ENCODE measurements around the gene PVRIG.
"Not testable (repeated sequence)": the region's sequence is repeated elsewhere in the genome, so short reads cannot be mapped to it uniquely, and the experiment has no call there.

PVRIG gene

DNA sequence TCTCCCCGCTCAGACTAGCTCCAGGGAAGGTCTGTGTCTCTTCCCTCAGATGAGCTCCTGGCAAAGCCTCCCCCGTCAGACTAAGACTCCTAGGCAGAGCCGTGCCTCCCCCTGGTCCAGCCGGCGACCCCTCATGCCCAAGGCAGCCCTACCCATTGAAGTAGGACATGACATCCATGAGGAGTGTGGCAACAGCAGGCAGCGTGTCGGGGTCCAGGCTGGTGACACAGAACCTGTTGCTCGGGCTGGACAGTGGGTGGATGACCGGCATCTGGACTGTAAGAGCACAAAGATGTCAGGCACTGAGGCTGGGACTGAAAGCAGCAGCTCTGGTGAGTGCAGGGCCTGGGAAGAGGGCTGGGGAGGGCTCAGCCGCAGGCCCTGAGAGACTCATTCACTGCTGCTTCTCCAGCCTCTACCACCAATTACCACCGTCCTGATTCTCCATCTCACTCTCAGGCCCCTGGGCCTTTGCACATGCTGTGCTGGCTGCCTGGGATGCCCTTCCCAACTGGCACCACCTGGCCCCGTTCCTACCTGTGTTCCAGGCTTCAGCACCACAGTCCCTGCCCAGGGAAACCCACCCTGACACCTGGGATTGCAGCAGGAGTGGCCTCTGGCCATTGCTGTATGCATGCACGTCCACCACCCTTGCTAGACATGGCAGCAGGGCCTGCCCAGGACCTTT lies 2.8 kb downstream of the PVRIG start:
- H3K27ac ChIP-seq = peak overlapping the region in 8 of 21 experiments; percentile 48 to 95 (median 88)

DNA sequence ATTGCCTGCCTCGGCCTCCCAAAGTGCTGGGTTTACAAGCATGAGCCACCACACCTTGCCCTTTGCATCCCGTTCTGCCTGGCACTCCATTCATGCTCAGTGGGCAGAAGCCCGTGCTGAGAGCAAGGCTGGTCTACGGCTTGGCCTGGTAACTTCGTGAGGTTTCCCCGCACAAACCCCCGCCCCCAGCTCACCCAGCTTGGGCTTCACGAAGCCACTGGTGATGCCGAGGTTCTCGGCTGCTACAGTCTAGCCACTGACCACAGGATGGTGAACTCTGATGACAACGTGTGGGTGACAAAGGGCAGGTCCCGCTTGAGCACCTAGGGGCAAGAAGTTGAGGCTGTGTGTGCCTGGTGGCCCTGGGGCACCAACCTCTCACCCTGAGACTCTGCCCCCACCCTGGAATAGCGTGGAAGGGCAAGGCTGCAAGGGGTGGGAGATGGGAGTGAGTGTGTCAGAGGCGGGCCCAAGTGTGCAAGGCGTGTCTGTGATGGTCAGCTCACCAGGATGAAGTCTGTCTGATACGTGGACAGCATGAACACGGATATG lies 3.7 kb downstream of the PVRIG start:
- not testable (repeated sequence) for H3K4me3 ChIP-seq
- H3K27ac ChIP-seq = peak overlapping the region in 1 of 21 experiments; percentile 41

More for the DNA sequence above, 2.8 kb downstream of the PVRIG start:
- H3K4me3 ChIP-seq = peak overlapping the region in 1 of 7 experiments; percentile 39

DNA sequence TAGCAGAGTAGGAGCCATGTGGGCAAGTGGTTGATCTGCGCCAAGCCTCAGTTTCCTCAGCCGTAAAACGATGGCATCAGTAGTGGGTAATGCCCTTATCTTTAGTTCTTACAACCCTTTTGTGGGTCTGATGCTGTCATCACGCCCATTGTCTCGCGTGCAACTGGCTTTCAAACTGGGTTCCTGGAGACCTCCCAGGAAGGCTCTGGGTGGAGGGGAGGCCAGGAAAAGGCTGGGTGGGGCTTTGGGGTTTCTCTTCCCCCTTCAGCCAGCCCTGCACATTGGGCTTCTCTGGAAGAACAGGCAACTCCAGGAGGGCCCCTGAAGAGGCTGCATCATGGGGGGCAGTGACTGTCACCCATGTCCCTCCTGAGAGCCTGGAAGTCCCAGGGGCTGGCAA lies 5.1 kb downstream of the PVRIG start:
- not testable (repeated sequence) for H3K27ac ChIP-seq

DNA sequence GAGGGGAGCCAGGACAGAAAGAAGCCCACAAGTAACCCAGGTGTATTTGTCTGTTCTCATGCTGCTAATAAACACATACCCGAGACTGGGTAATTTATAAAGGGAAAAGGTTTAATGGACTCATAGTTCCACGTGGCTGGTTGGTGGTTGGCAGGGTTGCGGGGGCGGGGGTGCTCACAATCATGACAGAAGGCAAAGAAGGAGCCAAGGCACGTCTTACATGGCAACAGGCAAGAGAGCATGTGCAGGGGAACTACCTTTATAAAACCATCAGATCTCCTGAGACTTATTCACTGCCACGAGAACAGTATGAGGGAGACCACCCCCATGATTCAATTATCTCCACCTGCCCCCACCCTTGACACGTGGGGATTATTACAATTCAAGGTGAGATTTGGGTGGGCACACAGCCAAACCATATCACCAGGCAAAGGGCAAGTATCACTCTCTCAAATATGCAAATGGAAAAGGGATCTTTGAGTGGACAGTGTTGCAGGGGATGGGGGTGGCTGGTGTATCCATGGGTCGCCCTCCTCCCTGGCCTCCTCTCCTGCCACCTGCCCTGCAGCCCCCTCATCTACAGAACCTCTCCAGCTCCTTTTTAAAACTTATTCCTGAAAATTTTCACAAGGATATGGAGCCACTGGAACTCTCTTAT lies 15.0 kb downstream of the PVRIG start:
- H3K27ac ChIP-seq = not testable (repeated sequence)

More for the DNA sequence above, 5.1 kb downstream of the PVRIG start:
- not testable (repeated sequence) for H3K4me3 ChIP-seq

DNA sequence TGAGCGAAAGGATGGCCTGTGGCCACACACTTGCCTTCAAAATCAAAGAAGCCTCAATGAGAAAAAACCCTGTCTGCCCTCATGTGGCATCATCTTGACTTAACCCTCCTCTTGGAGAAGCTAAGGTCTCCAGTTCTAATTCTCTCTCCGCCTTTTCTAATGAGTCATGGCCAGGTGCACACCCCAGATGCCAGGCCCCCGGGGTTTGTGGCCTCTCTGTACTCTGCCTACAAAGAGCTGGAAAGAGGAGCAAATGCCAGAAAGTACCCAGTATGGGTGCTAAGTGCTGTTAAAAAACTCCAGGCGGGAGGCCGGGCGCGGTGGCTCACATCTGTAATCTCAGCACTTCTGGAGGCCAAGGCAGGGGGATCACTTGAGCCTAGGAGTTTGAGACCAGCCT lies 20.2 kb downstream of the PVRIG start:
- not testable (repeated sequence) for H3K27ac ChIP-seq, H3K4me3 ChIP-seq

More for the DNA sequence above, 15.0 kb downstream of the PVRIG start:
- not testable (repeated sequence) for H3K4me3 ChIP-seq

DNA sequence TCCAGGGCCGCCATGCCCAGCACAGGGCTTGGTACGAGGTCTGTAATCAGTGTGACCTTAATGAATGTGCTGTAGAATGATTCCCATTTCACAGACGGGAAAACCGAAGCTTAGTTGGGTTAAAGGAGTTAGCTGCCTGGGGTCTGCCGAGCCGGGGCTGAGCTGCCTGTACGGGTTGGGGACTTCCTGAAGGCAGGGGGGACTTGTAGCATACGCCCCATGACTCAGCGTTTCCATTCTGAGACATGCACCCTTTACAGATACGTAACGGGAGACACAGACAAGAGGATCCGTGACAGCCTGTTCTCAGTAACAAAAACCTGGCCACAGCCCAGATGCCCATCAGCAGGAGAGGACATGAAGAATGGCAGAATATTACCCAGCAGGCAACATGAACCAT lies 23.6 kb downstream of the PVRIG start:
- H3K4me3 ChIP-seq = not testable (repeated sequence)
- H3K27ac ChIP-seq = peak overlapping the region in 1 of 21 experiments; percentile 26

DNA sequence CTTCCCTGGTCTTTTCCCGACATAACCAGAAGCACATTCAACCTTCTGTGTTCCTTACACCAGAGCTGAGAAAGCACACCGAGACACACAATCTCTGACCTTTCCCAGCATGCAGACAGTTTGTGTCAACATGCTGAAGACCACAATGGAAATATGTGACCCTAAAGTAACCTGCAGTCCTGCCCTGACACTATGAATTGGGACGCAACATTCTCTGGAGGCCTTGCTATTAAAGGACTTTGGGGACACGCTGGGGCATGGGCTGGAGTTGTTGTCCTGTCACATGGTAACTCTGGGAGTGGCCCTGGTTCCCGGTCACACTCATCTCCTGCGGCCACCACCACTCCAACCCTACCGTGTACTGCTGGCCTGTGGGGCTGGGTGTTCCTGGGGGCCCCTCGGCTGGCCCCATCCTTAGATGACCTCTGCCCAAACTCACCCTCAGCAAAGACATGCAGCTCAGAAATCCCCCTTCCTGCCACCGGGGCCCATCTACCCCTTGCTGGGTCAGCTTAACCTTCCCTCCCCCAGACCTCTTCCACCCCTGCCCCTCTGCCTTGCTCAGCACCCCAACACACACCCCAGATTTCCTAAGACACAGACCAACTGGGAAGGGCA lies 25.3 kb downstream of the PVRIG start:
- not testable (repeated sequence) for H3K4me3 ChIP-seq, H3K27ac ChIP-seq

DNA sequence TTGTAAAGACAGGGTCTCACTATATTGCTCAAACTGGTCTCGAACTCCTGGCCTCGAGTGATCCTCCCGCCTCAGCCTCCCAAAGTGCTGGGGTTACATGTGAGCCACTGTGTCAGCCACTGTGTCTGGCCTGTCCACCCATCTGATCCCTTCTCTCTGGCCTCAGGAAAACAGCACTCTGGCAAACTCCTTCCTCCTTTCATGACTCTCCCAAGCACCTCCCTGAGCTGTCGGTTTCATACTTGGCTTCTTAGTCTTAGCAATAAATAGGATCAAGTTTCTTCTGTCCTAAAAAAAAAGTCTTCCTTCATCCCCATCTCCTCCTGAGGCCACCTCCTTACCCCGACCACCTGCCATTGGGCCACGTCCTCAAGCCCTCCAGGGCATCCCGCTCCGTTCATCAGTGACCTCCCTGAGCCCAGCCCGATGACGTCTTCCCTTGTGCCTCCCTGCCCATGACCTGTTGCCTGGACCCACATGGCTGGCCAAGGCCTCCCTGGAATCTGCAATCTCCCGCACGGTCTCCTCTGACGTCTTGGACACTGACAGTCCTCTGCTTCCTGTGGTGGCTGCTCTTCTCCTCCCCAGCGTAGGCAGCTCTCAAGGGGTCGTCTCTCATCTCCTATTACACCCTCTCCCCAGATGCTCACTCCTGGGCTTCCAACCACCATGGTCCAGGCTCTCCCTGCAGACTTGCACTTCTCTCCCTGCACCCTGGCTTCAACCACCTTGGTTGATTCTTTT lies 26.5 kb downstream of the PVRIG start:
- H3K27ac ChIP-seq, H3K4me3 ChIP-seq: not testable (repeated sequence)

DNA sequence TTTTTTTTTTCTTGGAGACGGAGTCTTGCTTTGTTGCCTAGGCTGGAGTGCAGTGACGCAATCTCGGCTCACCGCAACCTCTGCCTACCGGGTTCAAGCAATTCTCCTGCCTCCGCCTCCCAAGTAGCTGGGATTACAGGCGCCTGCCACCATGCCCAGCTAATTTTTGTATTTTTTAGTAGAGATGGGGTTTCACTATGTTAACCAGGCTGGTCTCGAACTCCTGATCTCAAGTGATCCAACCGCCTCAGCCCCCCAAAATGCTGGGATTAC lies 27.1 kb downstream of the PVRIG start:
- H3K27ac ChIP-seq = peak overlapping the region in 2 of 21 experiments; percentile 4 to 45
- not testable (repeated sequence) for H3K4me3 ChIP-seq

DNA sequence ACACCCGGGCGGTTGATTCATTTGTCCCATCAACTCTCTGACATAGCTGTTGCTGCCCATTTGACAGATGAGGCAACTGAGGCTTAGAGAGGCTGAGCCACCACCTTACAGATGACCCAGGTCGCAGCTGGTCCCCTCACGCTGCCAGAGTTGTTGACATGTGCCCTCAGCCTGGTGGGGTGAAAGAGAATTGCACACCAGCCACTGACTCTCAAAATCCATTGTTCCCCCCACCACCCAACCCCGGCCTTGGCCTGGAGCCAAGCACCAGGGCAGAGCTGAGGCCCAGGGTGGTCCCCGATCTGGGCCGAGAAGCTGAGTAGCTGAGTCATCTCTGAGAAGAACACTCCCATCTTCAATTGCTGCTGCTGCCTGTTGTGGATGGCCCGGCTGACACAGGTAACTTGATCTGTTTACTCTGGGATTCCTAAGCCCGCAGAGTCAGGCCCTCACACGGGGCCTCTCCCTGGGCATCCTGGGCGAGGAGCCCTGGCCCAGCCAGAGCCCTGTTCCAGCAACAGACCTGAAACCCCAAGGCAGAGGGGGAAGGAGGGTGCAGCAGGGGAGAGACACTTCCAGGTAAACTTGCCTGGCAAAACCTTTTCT lies 27.5 kb downstream of the PVRIG start:
- Histone ChIP-seq H3K4me3 (no peak overlapping the region), H3K27ac (peak overlapping the region in 2 of 21 experiments; percentile 4 to 45)

DNA sequence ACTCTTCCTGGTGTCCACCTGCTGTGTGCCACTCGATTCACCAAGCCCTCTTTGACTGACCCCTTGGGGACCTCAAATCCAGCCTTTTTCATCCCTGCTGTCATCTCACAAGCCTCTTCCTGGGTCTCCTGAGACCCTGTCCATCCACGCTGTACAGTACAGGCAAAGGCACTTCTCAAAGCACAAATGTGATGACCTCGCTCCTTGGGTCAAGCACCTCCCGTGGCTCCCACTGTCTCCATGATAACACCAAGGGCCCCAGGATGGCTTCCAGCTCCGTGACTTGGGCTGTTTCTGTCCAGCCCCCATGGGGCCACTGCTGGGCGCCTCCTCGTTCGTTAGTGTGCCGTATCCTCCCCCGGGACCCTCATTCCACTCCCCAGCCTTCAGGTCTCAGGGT lies 28.7 kb downstream of the PVRIG start:
- H3K4me3 ChIP-seq = no peak overlapping the region
- H3K27ac ChIP-seq = no peak overlapping the region

DNA sequence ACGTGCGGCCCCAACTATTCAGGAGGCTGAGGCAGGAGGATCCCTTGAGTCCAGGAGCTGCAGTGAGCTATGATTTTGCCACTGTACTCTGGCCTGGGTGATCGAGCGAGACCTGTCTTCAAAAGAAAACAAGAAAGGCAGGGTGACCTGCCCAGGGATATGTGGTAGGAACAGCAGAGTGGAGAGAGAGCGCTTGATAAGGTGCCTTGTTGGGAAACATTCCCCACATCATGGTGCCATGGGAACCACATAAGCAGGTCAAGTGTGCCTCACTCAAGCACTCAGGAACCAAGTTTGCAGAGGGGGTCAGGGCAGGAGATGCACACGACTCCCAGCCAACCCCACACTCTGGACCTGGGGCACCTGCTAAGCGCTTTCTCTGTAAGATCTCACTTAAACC lies 37.3 kb downstream of the PVRIG start:
- H3K27ac ChIP-seq = no peak overlapping the region
- no peak overlapping the region for H3K4me3 ChIP-seq

DNA sequence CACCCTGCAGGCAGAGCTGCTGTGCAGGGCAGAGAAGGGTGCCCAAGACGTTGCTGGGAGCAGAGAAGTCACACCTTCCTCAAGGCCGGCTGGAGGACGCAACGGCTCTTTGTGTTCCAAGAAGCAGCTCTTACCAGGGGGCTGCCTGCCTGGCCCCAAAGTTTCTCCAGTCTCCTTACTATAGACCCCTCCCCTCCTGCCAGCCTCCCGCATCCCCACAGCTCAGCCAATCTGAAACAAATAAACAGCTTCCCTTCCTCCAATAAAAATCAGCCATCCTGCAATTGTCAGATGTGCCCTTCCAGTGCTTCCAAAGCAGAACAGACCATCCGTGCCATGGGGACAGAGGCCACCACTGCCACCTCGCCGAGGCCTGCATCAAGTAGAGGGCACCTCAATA lies 40.2 kb downstream of the PVRIG start:
- H3K4me3 ChIP-seq, H3K27ac ChIP-seq: not testable (repeated sequence)

DNA sequence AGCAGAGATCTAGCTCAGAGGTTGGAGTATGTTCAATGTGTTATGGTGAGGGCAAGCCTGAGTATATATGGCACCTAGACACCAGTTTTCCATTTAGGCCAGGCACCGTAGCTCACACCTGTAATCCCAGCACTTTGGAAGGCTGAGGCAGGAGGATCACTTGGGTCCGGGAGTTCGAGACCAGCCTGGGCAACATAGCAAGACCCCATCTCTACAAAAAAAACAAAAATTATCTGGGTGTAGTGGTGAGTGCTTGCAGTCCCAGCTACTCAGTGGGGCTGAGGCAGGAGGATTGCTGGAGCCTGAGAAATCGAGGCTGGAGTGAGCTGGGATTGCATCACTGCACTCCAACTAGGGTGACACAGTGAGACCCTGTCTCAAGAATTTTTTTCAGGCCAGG lies 43.1 kb downstream of the PVRIG start:
- H3K4me3 ChIP-seq, H3K27ac ChIP-seq: not testable (repeated sequence)

DNA sequence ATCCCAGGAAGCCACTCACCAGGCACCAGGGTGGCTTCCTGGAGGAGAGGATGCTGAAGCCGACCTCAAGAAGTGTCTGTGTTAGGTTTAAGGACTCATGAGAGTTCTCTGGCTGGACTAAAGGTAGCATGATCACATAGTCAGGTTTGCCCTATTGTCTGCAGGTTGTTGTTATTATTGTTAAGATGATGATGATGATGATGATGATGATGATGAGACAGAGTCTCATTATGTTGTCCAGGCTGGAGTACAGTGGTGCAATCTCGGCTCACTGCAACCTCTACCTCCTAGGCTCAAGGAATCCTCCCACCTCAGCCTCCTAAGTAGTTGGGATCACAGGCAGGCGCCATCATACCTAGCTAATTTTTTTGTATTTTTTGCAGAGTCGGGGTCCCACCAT lies 44.5 kb downstream of the PVRIG start:
- H3K27ac ChIP-seq, H3K4me3 ChIP-seq: not testable (repeated sequence)

DNA sequence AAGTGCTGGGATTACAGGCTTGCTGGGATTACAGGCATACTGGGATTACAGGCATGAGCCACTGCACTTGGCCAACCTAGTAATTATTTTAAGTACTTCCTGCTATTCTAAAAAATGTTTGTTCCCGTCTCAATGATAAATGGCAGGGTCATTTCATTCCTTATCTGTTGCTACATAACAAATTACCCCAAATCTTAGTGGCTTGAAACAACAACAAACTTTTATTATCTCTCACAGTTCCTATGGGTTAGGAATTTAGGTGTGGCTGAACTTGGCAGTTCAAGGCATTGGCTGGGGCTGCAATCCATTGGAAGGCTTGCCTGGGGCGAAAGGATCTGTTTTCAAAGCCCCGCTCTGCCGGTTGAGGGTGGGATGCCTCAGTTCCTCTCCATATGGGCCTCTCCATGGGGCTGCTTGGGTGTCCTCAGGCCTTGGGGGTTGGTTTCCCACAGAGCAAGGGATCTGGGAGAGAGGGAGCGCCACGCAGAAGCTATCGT lies 45.0 kb downstream of the PVRIG start:
- H3K27ac ChIP-seq = not testable (repeated sequence)

DNA sequence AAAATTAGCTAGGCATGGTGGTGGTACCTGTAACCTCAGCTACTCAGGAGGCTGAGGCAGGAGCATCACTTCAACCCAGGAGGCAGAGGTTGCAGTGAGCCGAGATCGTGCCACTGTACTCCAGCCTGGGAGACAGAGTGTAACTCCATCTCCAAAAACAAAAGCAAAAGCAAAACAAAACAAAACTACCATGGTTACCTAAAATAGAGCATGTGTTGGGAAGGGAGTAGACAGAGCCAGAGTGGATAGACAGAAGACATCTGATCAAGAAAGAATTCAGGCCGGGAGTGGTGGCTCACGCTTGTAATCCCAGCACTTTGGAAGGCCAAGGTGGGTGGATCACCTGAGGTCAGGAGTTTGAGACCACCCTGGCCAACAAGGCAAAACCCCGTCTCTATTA lies 46.1 kb downstream of the PVRIG start:
- H3K4me3 ChIP-seq, H3K27ac ChIP-seq: not testable (repeated sequence)

More for the DNA sequence above, 45.0 kb downstream of the PVRIG start:
- H3K4me3 ChIP-seq = not testable (repeated sequence)

DNA sequence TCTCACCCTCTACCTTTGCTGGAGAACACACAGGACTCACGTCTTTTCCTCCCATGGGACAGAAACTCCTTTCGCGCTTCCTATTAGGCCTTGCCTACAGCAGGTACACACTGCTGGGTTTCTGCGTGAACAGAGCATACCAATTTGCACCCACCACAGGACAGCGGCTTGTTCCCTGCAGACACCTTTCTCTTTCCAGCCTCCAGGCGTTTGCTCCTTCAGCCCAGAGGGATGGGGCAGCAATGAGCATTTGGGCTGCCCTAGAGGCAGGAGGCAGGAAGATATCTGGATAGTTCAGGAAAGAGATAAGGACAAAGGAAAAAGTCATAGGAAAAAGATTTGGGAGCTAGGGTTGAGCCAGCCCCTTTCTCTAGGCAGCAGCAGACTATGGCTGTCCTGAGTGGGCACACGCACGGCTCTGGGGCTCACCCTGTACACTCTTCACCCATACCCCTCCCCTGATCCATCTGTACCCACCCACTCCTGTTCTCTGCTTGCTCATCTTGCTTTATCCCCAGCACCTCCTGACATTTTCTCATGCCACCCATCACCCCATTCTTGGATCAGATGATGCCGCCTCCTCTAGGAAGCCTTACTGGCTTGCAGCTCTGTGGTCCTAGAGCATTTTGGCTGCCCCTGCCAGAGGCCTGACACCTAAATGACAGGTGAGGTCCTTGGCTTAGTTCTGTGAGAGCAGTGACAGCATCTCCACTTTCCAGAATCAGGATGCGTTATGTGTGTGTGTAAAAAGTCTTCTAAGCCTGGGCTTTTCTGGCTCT lies 47.0 kb downstream of the PVRIG start:
- no peak overlapping the region for H3K27ac ChIP-seq
- no peak overlapping the region for H3K4me3 ChIP-seq

DNA sequence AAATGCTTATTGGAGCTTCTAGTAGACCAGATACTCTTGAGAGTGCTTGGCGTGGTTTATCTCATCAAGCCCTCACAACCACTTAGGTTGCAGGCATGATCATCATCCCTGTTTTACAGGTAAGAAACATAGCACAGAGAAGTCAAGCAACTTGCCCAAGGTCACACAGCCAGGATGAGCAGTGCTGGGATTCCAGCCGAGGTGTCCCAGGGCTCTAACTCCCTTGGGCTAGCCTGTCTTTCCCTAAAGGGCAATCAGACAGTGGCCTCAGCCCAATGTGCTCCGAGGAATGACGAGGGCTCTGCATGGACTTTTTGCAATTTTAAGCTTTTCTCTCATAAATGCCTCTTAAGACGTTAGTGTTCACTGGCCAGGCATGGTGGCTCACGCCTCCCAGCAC lies 47.9 kb downstream of the PVRIG start:
- H3K4me3 ChIP-seq = no peak overlapping the region
- H3K27ac ChIP-seq = no peak overlapping the region
